Measurements from ENCODE around the gene FYN.
A peak's percentile ranks its signal among the peaks of the same experiment; 100 is the strongest.

FYN gene

GRCh38 chr6:111721753-111722154 lies 151.5 kb downstream of the FYN start:
- peak; percentile 49 for DNase-seq

GRCh38 chr6:111720931-111721496 lies 152.2 kb downstream of the FYN start:
- DNase-seq: no peak

GRCh38 chr6:111718990-111719389 lies 154.3 kb downstream of the FYN start:
- DNase-seq: no peak

- DNase-seq: no peak
Observed at GRCh38 chr6:111718326-111718725, 154.9 kb downstream of the FYN start.

- no peak for DNase-seq
Observed at GRCh38 chr6:111717621-111718020, 155.6 kb downstream of the FYN start.

- no peak for DNase-seq
Observed at GRCh38 chr6:111716325-111716724, 156.9 kb downstream of the FYN start.

GRCh38 chr6:111715321-111715720 lies 157.9 kb downstream of the FYN start:
- DNase-seq: peak; percentile 51

GRCh38 chr6:111714416-111715270 lies 158.6 kb downstream of the FYN start:
- DNase-seq: no peak

GRCh38 chr6:111713811-111714210 lies 159.4 kb downstream of the FYN start:
- no peak for DNase-seq

- DNase-seq: no peak
Observed at GRCh38 chr6:111713236-111713635, 160.0 kb downstream of the FYN start.

GRCh38 chr6:111711984-111712752 lies 161.1 kb downstream of the FYN start:
- no peak for DNase-seq

GRCh38 chr6:111711476-111711875 lies 161.8 kb downstream of the FYN start:
- no peak for DNase-seq

- DNase-seq: no peak
Observed at GRCh38 chr6:111710911-111711310, 162.3 kb downstream of the FYN start.

GRCh38 chr6:111710439-111710838 lies 162.8 kb downstream of the FYN start:
- DNase-seq: no peak

GRCh38 chr6:111709615-111710398 lies 163.4 kb downstream of the FYN start:
- DNase-seq: peak; percentile 57

- no peak for DNase-seq
Observed at GRCh38 chr6:111709201-111709600, 164.1 kb downstream of the FYN start.

- DNase-seq: no peak
Observed at GRCh38 chr6:111707773-111708172, 165.5 kb downstream of the FYN start.

- DNase-seq: no peak
Observed at GRCh38 chr6:111706841-111707391, 166.3 kb downstream of the FYN start.

GRCh38 chr6:111703723-111704122 lies 169.5 kb downstream of the FYN start:
- no peak for DNase-seq

GRCh38 chr6:111702268-111702667 lies 171.0 kb downstream of the FYN start:
- DNase-seq: no peak

GRCh38 chr6:111701146-111701545 lies 172.1 kb downstream of the FYN start:
- DNase-seq: no peak

GRCh38 chr6:111700135-111700690 lies 173.0 kb downstream of the FYN start:
- no peak for DNase-seq
